NCI-H2029 treated with DMSO at 0.1 percent for 48 hours (cell line): Measurements from ENCODE around the gene AIFM3.
"Not testable (repeated sequence)": the region's sequence is repeated elsewhere in the genome, so short reads cannot be mapped to it uniquely, and the experiment has no call there.

Experiments
- DNase-seq: peaks from one replicate; lab custom pipeline; 2025; lab: John Stamatoyannopoulos, UW

Gene AIFM3

GRCh38 chr22:20992056-20992442 is 25.0 kb downstream of the AIFM3 start:
- no peak for DNase-seq

- no peak for DNase-seq
These were observed 25.6 kb downstream of the AIFM3 start for GRCh38 chr22:20992456-20993303.

GRCh38 chr22:20993304-20994127 is 26.5 kb downstream of the AIFM3 start:
- DNase-seq, result no peak

GRCh38 chr22:20994128-20994901 is 27.3 kb downstream of the AIFM3 start:
- no peak for DNase-seq

GRCh38 chr22:20994902-20995241 is 27.8 kb downstream of the AIFM3 start:
- no peak for DNase-seq

GRCh38 chr22:20995329-20996030 is 28.4 kb downstream of the AIFM3 start:
- DNase-seq, result no peak

- no peak for DNase-seq
These were observed 29.0 kb downstream of the AIFM3 start for GRCh38 chr22:20996031-20996410.

GRCh38 chr22:20996598-20997535 is 29.8 kb downstream of the AIFM3 start:
- no peak for DNase-seq

- DNase-seq, result no peak
These were observed 30.6 kb downstream of the AIFM3 start for GRCh38 chr22:20997536-20998257.

GRCh38 chr22:20998411-20999336 is 31.6 kb downstream of the AIFM3 start:
- no peak for DNase-seq

GRCh38 chr22:20999350-21000206 is 32.5 kb downstream of the AIFM3 start:
- DNase-seq, result no peak

- no peak for DNase-seq
These were observed 33.3 kb downstream of the AIFM3 start for GRCh38 chr22:21000207-21000986.

- DNase-seq, result no peak
These were observed 34.0 kb downstream of the AIFM3 start for GRCh38 chr22:21000987-21001600.

GRCh38 chr22:21001601-21002325 is 34.7 kb downstream of the AIFM3 start, which contains the start of gene THAP7:
Gene THAP7 (minus strand): TSS chr22:21002118. CDS start chr22:21001911, 207 bp downstream.
- peak; percentile 69 for DNase-seq

GRCh38 chr22:21003782-21004181 is 36.7 kb downstream of the AIFM3 start:
- DNase-seq, result peak; percentile 9

GRCh38 chr22:21009208-21009607 is 42.2 kb downstream of the AIFM3 start:
- not testable (repeated sequence) for DNase-seq
